NCI-H1048 (cell line): Measurements from ENCODE around the gene WDCP.
"Not testable (repeated sequence)": the region's sequence is repeated elsewhere in the genome, so short reads cannot be mapped to it uniquely, and the experiment has no call there.

Source experiments
- DNase-seq: peaks from one replicate; lab custom pipeline; 2025; lab: John Stamatoyannopoulos, UW

The WDCP gene, protein sequence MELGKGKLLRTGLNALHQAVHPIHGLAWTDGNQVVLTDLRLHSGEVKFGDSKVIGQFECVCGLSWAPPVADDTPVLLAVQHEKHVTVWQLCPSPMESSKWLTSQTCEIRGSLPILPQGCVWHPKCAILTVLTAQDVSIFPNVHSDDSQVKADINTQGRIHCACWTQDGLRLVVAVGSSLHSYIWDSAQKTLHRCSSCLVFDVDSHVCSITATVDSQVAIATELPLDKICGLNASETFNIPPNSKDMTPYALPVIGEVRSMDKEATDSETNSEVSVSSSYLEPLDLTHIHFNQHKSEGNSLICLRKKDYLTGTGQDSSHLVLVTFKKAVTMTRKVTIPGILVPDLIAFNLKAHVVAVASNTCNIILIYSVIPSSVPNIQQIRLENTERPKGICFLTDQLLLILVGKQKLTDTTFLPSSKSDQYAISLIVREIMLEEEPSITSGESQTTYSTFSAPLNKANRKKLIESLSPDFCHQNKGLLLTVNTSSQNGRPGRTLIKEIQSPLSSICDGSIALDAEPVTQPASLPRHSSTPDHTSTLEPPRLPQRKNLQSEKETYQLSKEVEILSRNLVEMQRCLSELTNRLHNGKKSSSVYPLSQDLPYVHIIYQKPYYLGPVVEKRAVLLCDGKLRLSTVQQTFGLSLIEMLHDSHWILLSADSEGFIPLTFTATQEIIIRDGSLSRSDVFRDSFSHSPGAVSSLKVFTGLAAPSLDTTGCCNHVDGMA

DNA sequence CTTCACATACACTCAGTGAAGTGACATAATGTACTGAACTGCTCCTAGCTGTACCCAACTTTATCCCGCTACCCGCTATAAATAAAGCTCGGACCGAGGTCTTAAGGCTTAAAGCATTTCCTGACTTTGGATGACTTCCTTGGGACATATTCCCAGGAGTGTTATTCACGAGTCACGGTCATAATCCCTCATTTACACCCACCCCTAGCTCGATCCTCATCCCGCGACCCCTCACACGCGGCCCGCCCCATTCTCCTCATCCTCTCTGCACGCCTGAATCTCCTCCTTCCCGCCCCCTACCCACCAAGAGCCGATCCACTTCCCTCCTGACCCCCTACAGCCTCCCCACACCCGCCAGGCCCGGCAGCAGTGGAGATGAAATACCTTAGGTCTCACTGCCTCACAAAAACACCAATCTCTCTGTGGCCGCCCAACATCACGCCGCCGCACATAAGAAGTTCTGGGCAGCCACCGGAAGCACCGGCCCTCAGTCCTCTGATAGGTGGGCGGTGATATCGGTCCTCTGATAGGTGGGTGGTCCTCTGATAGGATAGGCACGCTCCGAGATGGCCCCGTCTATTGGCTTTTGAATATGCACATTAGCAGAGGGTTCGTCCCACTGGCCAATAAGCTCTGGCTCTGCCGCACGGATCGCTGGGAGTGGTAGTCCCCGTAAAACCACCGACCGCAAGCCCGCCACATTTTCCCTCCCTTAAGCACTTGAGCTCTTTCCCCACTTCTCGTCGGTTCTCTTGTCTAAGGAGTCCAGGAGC, at the start of gene WDCP:
Gene WDCP, minus strand, starts transcription at position 462 of the 773 bp plus-strand sequence. CDS start 7,897 bp downstream, outside the sequence.
- DNase-seq: peak; percentile 88

DNA sequence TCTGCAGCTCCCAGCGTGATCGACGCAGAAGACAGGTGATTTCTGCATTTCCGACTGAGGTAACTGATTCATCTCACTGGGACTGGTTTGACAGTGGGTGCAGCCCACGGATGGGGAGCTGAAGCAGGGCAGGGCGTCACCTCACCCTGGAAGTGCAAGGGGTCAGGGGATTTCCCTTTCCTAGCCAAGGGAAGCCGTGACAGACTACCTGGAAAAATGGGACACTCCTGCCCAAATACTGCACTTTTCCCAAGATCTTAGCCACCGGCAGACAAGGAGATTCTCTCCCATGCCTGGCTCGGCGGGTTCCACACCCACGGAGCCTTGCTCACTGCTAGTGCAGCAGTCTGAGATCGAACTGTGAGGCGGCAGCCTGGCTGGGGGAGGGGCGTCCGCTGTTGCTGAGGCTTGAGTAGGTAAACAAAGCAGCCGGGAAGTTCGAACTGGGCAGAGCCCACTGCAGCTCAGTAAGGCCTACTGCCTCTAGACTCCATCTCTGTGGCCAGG, 48.0 kb upstream of the WDCP start:
- DNase-seq: not testable (repeated sequence)

GRCh38 chr2:24093270-24093669, 46.1 kb upstream of the WDCP start:
- DNase-seq: not testable (repeated sequence)

DNA sequence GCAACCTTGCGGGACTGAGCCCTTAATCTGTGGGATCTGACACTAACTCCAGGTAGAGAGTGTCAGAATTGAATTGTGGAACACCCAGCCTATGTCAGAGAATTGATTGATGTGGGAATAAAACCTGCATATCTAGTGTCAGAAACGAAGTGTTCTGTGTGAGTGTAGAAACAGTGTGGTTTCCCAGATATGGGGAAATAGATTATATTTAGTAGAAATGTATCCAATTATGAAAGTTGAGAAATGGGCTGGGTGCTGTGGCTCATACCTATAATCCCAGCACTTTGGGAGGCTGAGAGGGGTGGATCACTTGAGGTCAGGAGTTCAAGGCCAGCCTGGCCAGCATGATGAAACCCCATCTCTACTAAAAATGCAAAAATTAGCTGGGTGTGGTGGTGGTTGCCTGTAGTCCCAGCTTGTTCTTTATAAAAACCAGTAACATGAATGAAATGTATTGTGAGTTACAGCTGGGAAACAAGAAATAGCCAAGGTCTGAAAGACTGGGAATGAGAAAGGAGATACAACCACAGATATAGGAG, 41.7 kb upstream of the WDCP start:
- no peak for DNase-seq

GRCh38 chr2:24087032-24087431, 39.8 kb upstream of the WDCP start:
- no peak for DNase-seq

GRCh38 chr2:24086241-24086640, 39.0 kb upstream of the WDCP start:
- no peak for DNase-seq

- DNase-seq: no peak
Measured at GRCh38 chr2:24085200-24085489, 38.0 kb upstream of the WDCP start.

GRCh38 chr2:24084386-24085199, 37.4 kb upstream of the WDCP start, which contains the start of gene TP53I3:
TSS of gene TP53I3 (minus strand) at chr2:24084834. CDS start at chr2:24084326, 508 bp downstream.
- peak; percentile 72 for DNase-seq

- DNase-seq: peak; percentile 61
Measured at GRCh38 chr2:24083567-24084385, 36.6 kb upstream of the WDCP start.

GRCh38 chr2:24082787-24083566, 35.8 kb upstream of the WDCP start:
- DNase-seq: no peak

GRCh38 chr2:24080701-24081100, 33.5 kb upstream of the WDCP start:
- DNase-seq: no peak

DNA sequence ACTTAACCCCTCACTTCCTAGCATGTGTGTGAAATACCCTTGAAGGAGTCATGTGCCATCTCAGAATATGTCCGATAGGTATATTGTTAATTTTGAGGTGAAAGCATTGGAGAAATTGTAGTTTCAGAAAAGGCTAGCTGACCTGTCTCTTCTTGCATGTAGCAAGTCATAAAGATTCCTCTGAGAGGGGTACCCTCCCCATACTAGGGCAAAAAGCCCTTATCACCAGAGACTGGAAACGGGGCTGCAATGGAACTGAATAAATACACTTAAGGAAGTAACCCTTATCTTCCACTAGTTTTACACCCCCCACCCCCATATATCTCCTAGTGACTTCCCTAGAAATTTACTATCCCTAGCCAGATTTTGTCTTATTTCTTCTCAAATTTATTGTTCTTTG, 30.7 kb upstream of the WDCP start:
- no peak for DNase-seq

DNA sequence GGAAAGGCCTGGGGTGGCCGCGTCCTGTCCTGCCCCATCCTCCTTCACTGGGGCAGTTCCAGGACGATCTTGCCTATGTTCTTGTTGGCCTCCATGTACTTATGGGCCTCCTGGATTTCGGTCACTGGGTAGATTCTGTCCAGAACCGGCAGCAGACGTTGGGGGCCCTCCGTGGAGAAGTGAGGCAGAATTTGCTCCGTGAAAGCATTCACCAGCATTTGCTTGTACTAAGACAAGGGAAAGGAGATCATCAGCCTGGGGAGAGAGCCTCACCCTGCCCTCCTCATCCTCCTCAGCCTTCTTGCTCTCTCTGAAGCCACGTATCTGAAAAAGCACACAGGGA, 30.3 kb upstream of the WDCP start:
- no peak for DNase-seq

- no peak for DNase-seq
Measured at GRCh38 chr2:24076849-24077534, 29.8 kb upstream of the WDCP start.

DNA sequence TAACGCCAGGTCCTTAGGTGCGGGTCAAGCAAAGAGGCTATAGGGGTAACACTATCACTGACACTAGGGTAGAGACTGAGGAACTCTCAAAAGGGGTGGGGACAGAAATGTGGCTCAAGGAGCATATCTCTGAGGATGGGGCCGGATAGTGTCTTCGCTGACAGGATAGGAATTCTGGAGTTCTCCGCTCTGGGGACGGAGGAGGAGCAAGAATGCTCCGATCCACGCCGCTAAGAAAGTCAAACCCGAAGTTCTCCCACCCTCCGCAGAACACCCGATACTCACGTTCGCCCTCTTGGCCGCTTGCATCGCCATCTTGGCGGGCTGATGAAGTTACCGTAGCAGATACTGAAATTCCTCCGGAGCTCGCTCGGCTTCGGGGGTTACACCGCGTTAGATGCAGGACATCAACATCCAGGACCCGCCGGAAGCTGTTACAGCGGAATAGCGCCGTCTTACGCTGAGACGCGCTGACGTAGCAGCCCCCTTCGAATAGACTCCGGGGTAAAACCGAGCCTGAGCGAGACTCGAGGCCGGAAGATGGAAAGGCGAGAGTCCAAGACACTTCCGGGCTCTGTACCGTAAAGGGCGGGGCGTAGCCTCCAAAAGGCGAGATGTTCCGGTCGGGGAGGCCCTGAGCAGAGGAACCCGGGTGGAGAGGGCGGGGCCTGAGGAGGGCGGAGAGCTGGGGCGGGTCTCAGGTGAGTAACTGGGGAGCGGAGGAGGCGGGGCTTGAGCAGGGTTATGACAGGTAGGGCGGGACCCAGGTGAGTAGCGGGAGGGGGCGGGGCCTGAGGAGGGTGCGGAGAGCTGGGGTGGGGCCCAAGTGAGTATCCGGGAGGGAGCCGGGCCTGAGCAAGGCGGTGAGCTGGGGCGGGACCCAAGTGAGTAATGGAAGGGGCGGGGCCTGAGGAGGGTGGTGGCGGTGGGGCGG, 29.0 kb upstream of the WDCP start, which contains the start of gene SF3B6:
Gene SF3B6, minus strand, starts transcription at position 412 of the 934 bp plus-strand sequence. Its CDS starts 97 bp downstream, at position 315.
- DNase-seq: peak; percentile 100

DNA sequence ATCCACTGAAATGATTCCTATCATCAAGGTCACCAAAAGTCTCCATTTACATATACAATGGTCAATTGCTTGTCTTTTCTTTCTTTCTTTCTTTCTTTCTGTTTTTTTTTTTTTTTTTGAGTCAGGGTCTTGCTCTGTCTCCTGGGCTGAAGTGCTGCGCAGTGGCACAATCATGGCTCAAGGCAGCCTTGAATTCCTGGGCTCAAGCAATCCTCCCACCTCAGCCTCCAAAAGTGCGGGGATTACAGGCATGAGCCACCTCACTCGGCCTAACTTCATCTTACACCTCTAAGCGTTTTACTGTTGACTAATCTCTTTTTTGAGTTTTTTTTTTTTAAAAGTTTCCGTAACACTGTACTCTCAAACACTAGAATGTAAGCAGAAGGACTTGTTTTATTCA, 28.1 kb upstream of the WDCP start:
- no peak for DNase-seq

DNA sequence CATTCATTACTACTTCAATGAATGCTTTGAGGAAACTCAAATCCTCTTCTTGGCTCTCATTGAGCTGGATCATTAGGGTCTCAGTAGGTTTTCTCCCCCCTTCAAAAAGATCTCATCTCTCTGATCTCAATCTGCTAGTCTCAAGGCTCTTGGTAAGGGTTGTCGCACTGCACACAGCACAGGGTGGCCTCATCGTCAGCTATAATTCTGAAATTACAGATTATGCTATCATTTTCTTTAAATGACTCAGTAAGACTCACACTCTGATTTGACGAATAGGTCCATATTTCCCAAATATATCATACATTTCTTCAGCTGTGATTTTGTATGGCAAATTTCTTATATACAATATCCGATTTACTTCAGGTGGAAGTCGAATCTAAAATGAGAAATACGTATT, 26.6 kb upstream of the WDCP start:
- DNase-seq: no peak

GRCh38 chr2:24072259-24072658, 25.1 kb upstream of the WDCP start:
- no peak for DNase-seq
